CD4-positive, alpha-beta T cell treated with Interleukin-17A for 1 hour (primary cell): ENCODE measurements around the gene SEMA3B.
"Not testable (repeated sequence)": the region's sequence is repeated elsewhere in the genome, so short reads cannot be mapped to it uniquely, and the experiment has no call there.

Experiments used
- DNase-seq: peaks from one replicate; pipeline ENCODE4 v3.0.0-alpha.2; 2020

The SEMA3B gene

GRCh38 chr3:50295553-50296431, 26.8 kb downstream of the SEMA3B start:
- DNase-seq = no peak

GRCh38 chr3:50296721-50297383, 27.9 kb downstream of the SEMA3B start:
- DNase-seq = no peak

GRCh38 chr3:50297384-50297775, 28.4 kb downstream of the SEMA3B start:
- no peak for DNase-seq

GRCh38 chr3:50297896-50298725, 29.2 kb downstream of the SEMA3B start:
- DNase-seq = no peak

- DNase-seq = peak; percentile 100
These were observed 30.1 kb downstream of the SEMA3B start, which contains the start of the genes HYAL3 and NAA80 for GRCh38 chr3:50298836-50299637. Gene HYAL3 (minus strand): TSS chr3:50299405. CDS start chr3:50295602, 3,803 bp downstream. Gene NAA80 (minus strand): TSS chr3:50299405. CDS start chr3:50297463, 1,942 bp downstream.

- DNase-seq = no peak
These were observed 30.6 kb downstream of the SEMA3B start for GRCh38 chr3:50299638-50299928.

DNA sequence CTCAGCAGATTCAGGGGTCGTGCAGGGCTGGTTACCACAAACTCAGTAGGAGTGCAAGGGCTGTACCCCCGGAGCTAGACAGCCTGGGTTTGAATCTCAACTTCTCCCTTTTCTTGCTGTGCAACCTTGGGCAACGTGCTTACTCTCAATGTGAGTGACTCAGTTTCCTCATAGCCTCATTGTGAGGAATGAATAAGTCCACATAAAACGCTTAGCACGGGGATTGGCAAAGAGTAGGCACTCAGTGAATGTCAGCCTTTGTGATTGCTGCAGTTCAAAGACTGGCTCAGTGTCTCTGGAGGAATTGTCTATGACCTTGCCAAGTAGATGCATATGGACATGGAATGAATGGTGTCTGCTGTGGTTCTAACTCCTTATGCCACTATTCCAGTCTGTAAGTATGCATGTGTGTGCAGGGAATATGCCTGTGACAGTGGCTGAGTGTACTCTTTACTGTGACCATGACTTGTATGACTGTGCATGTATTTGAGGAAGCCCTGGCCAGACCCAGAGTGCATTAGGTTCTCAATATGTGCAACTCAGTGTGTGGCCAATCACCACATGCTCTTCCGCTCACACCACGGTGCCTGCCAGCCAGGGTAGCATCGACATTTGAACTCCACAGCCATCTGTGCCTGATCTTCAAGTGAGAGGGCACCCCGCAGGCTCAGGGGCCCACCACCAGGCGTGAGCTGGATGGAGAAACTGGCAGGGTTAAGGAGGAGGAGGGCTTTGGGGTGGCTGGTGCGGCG, 31.2 kb downstream of the SEMA3B start:
- DNase-seq = peak; percentile 36

DNA sequence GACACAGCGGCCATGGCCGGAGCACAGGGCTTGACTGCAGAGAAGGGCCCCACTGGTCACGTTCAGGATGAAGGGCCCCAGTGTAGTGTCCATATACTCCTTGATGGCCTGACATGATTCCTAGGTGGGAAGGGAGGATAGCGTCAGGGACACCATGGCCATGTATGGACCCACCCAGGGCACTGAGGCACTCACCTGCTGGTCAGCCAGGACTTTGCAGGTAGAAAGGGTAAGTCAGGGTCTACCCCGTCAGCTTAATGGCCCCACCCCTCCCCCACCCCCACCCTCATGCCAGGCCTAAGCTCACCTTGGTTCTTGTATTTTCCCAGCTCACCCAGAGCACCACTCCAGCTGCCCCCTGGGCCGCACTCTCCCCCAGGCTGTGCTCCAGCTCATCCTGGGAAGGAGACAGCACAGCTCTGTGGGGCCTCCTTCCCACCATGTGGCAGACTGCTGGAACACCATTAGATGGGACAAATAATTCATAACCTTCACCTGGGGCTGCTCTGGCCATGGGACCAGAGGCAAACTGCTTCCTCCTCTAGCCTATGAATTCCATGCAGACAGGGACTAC, 31.8 kb downstream of the SEMA3B start:
- DNase-seq = no peak

- no peak for DNase-seq
These were observed 33.4 kb downstream of the SEMA3B start for GRCh38 chr3:50302095-50303012.

GRCh38 chr3:50303013-50303815, 34.3 kb downstream of the SEMA3B start, which contains the start of gene HYAL1:
Gene HYAL1 (minus strand): TSS chr3:50303574. CDS start chr3:50302956, 618 bp downstream.
- no peak for DNase-seq

GRCh38 chr3:50304601-50305000, 35.7 kb downstream of the SEMA3B start:
- no peak for DNase-seq

DNA sequence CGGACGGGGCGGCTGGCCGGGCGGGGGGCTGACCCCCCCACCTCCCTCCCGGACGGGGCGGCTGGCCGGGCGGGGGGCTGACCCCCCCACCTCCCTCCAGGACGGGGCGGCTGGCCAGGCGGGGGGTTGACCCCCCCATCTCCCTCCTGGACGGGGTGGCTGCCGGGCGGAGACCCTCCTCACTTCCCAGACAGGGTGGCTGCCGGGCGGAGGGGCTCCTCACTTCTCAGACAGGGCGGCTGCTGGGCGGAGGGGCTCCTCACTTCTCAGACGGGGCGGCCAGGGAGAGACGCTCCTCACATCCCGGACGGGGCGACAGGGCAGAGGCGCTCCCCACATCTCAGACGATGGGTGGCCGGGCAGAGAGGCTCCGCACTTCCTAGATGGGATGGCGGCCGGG, 43.1 kb downstream of the SEMA3B start:
- DNase-seq = not testable (repeated sequence)

DNA sequence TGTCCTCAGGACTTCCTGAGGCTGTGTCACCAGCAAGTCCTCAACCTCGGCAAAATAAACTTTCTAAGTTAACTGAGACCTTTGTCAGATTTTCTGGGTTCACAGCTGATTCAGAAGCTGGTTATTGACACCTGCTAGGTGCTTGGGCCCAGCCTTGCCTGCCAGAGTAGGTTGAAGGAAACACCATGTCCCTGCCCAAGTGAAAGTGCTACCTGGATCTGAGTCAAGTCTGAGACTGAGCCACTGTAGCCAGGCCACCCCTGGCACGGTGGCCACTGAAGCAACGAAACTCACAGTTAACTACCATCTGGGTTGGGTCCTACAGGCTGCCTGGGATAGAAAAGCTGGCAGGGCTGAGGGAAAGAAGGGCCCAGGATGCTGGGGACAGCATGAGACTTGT, 45.4 kb downstream of the SEMA3B start:
- DNase-seq = no peak

GRCh38 chr3:50314816-50315215, 45.9 kb downstream of the SEMA3B start:
- no peak for DNase-seq

GRCh38 chr3:50316657-50317242, 47.8 kb downstream of the SEMA3B start:
- DNase-seq = peak; percentile 81

DNA sequence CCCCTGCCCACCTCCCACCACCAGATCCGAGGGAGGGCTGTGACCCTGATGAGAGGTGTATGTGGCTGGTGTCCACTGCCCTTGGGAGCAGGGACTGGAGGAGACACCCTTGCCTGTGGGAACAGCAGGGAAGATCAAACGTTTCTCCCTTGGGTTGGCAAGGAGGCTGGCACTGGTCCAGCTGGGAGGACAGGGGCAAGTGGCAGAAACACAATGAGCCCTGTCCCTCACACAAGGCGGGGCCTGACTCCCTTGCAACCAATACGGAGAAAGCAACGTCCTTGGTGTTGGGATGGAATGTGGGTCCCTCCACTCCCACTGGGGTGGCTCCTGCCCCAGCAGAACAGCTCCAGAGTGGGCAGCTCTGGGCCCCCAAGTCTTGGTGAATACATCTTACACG, 48.4 kb downstream of the SEMA3B start:
- DNase-seq = no peak

- no peak for DNase-seq
These were observed 49.2 kb downstream of the SEMA3B start for GRCh38 chr3:50318163-50318562.

GRCh38 chr3:50318615-50319014, 49.7 kb downstream of the SEMA3B start:
- DNase-seq = no peak
